MG63 (cell line): Measurements from ENCODE around the gene ZP1. TPM values are rescaled to one million over a fixed set of nuclear protein-coding genes. Genes with fewer than 3 reads are reported as not detected.

ENCODE experiments used
- DNase-seq: peaks from one replicate; pipeline ENCODE4 v3.0.0-alpha.2; 2020
- H3K27me3 ChIP-seq: fragments of 250-450 bp; sonication (Bioruptor Pico); 2 replicates; pipeline ENCODE4 v1.5.1; 2020; ENCODE audit warnings: mild to moderate bottlenecking, moderate library complexity
- H3K36me3 ChIP-seq: fragments of 250-450 bp; sonication (Bioruptor Pico); 2 replicates; pipeline ENCODE4 v1.5.1; 2020; ENCODE audit warnings: mild to moderate bottlenecking, moderate library complexity
- H3K4me3 ChIP-seq: fragments of 250-450 bp; sonication (Bioruptor Pico); 2 replicates; pipeline ENCODE4 v1.5.1; 2020; ENCODE audit warnings: mild to moderate bottlenecking, moderate library complexity
- H3K9me3 ChIP-seq: fragments of 250-450 bp; sonication (Bioruptor Pico); 2 replicates; pipeline ENCODE4 v1.5.1; 2020; ENCODE audit warnings: mild to moderate bottlenecking, moderate library complexity
- total RNA-seq: library from RNA; depleted of rRNA; stranded (reverse); fragments of >200 nt; shearing (Covaris generic); gene quantifications from 2 replicates; pipeline ENCODE4 v1.2.3, GENCODE V29; 2014; ENCODE audit warnings: low replicate concordance

ZP1 gene
- total RNA-seq, 1 experiment from 2014 or later: not detected

- Histone ChIP-seq H3K27me3 (no peaks in the 10 kb centered on the region), H3K36me3 (peaks cover 11% of the 10 kb centered on the region), H3K9me3 (no peaks in the 10 kb centered on the region), H3K4me3 (no peak overlapping the region)
- no peak for DNase-seq
These were observed 11.8 kb downstream of the ZP1 start for GRCh38 chr11:60879104-60879503.

- no peak for DNase-seq
- Histone ChIP-seq H3K4me3 (no peak overlapping the region), H3K27me3 (no peaks in the 10 kb centered on the region), H3K9me3 (no peaks in the 10 kb centered on the region), H3K36me3 (peaks cover 11% of the 10 kb centered on the region)
These were observed 12.7 kb downstream of the ZP1 start for GRCh38 chr11:60879971-60880588.

- Histone ChIP-seq H3K4me3 (no peak overlapping the region), H3K36me3 (peaks cover 11% of the 10 kb centered on the region), H3K27me3 (no peaks in the 10 kb centered on the region), H3K9me3 (0 out of 2 replicates have a peak, but pooled peaks cover 2% of the 10 kb centered on the region)
- DNase-seq: no peak
These were observed 13.4 kb downstream of the ZP1 start for GRCh38 chr11:60880643-60881282.

GRCh38 chr11:60887556-60887955 is 20.2 kb downstream of the ZP1 start:
- DNase-seq: peak; percentile 26
- H3K9me3 ChIP-seq: 0 out of 2 replicates have a peak, but pooled peaks cover 2% of the 10 kb centered on the region

GRCh38 chr11:60889869-60890311 is 22.5 kb downstream of the ZP1 start:
- H3K4me3 ChIP-seq: no peak overlapping the region
- no peaks in the 10 kb centered on the region for H3K27me3 ChIP-seq
- H3K9me3 ChIP-seq: 0 out of 2 replicates have a peak, but pooled peaks cover 2% of the 10 kb centered on the region
- peaks cover 36% of the 10 kb centered on the region for H3K36me3 ChIP-seq
- DNase-seq: no peak

More at GRCh38 chr11:60887556-60887955, 20.2 kb downstream of the ZP1 start:
- H3K36me3 ChIP-seq: peaks cover 15% of the 10 kb centered on the region
- H3K27me3 ChIP-seq: no peaks in the 10 kb centered on the region
- H3K4me3 ChIP-seq: no peak overlapping the region

- H3K4me3 ChIP-seq: no peak overlapping the region
- H3K27me3 ChIP-seq: no peaks in the 10 kb centered on the region
- 0 out of 2 replicates have a peak, but pooled peaks cover under 1% of the 10 kb centered on the region for H3K9me3 ChIP-seq
- peaks cover 44% of the 10 kb centered on the region for H3K36me3 ChIP-seq
- DNase-seq: no peak
These were observed 23.4 kb downstream of the ZP1 start for GRCh38 chr11:60890696-60891095.

- no peak overlapping the region for H3K4me3 ChIP-seq
- H3K36me3 ChIP-seq: peaks cover 49% of the 10 kb centered on the region
- H3K9me3 ChIP-seq: no peaks in the 10 kb centered on the region
- no peak for DNase-seq
- no peaks in the 10 kb centered on the region for H3K27me3 ChIP-seq
These were observed 23.9 kb downstream of the ZP1 start for GRCh38 chr11:60891103-60891741.

GRCh38 chr11:60895687-60896086 is 28.3 kb downstream of the ZP1 start:
- no peak for DNase-seq
- Histone ChIP-seq H3K27me3 (no peaks in the 10 kb centered on the region), H3K36me3 (peaks cover 93% of the 10 kb centered on the region), H3K9me3 (no peaks in the 10 kb centered on the region), H3K4me3 (no peak overlapping the region)

- H3K36me3 ChIP-seq: peaks cover 95% of the 10 kb centered on the region
- H3K9me3 ChIP-seq: no peaks in the 10 kb centered on the region
- no peak overlapping the region for H3K4me3 ChIP-seq
- H3K27me3 ChIP-seq: no peaks in the 10 kb centered on the region
- no peak for DNase-seq
These were observed 30.2 kb downstream of the ZP1 start for GRCh38 chr11:60897496-60897895.

GRCh38 chr11:60899046-60899936 is 31.9 kb downstream of the ZP1 start:
- Histone ChIP-seq H3K9me3 (no peaks in the 10 kb centered on the region), H3K36me3 (peaks cover 97% of the 10 kb centered on the region), H3K4me3 (no peak overlapping the region), H3K27me3 (no peaks in the 10 kb centered on the region)
- DNase-seq: peak; percentile 18

GRCh38 chr11:60899977-60900376 is 32.6 kb downstream of the ZP1 start:
- H3K4me3 ChIP-seq: no peak overlapping the region
- H3K9me3 ChIP-seq: no peaks in the 10 kb centered on the region
- peaks cover 96% of the 10 kb centered on the region for H3K36me3 ChIP-seq
- no peaks in the 10 kb centered on the region for H3K27me3 ChIP-seq
- no peak for DNase-seq

- peaks cover 90% of the 10 kb centered on the region for H3K36me3 ChIP-seq
- no peak for DNase-seq
- H3K9me3 ChIP-seq: no peaks in the 10 kb centered on the region
- H3K27me3 ChIP-seq: no peaks in the 10 kb centered on the region
- no peak overlapping the region for H3K4me3 ChIP-seq
These were observed 33.5 kb downstream of the ZP1 start for GRCh38 chr11:60900673-60901404.

GRCh38 chr11:60902625-60903024 is 35.3 kb downstream of the ZP1 start:
- Histone ChIP-seq H3K27me3 (no peaks in the 10 kb centered on the region), H3K4me3 (no peak overlapping the region), H3K9me3 (no peaks in the 10 kb centered on the region), H3K36me3 (peaks cover 72% of the 10 kb centered on the region)
- no peak for DNase-seq

- no peaks in the 10 kb centered on the region for H3K9me3 ChIP-seq
- H3K4me3 ChIP-seq: peak overlapping the region; percentile 97
- DNase-seq: no peak
These were observed 37.7 kb downstream of the ZP1 start for GRCh38 chr11:60905047-60905446.

GRCh38 chr11:60905551-60906113 is 38.3 kb downstream of the ZP1 start:
- peak; percentile 33 for DNase-seq
- Histone ChIP-seq H3K36me3 (peaks cover 43% of the 10 kb centered on the region), H3K9me3 (no peaks in the 10 kb centered on the region), H3K4me3 (peak overlapping the region; percentile 97), H3K27me3 (no peaks in the 10 kb centered on the region; the same call in 1 of the 2 replicates)

More at GRCh38 chr11:60905047-60905446, 37.7 kb downstream of the ZP1 start:
- Histone ChIP-seq H3K27me3 (no peaks in the 10 kb centered on the region; the same call in 1 of the 2 replicates), H3K36me3 (peaks cover 49% of the 10 kb centered on the region)
